ENCODE data around the gene CSTPP1.

CSTPP1 gene

DNA sequence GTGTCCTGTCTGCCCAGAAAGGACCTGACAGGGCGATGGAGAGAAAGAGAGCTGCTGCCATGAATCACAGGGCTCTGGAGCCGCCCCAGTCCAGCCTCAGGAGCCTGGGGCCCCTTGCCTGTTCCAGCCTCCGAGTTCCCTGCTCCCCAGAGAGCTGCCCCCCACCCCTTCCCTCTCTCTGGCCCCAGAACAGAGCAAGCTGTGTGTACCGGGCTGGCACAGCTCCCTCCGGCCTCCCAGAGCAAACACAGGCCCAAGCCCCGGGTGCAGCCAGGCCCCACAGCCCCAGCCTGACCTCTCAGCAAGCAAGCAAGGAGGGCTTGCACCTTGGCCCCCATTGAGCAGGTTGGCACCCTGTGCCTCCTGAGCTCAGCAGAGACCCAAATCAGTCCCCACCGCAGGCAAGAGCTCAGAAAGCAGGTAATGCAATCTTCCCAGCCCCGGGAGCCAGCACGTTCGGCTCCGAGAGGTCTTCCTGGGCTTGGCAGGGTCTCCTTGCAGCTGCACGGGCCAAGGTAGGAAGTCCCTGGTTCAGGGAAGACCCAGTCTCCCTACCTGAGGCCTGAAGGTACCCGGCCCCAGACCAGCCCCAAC is 248.2 kb downstream of the CSTPP1 start:
- no peak overlapping the region for H3K27ac ChIP-seq (replicated peaks)
- peaks cover 31% of the 10 kb centered on the region for H3K27me3 ChIP-seq (ENCODE audit: insufficient read depth, poor library complexity, severe bottlenecking)
- no peak for DNase-seq (ENCODE audit: low read depth in 1 of 2, low spot score in 1 of 2)
- H3K4me3 ChIP-seq (replicated peaks; ENCODE audit: insufficient read depth, low read length) = no peak overlapping the region
- TF ChIP-seq, protein P1, sequence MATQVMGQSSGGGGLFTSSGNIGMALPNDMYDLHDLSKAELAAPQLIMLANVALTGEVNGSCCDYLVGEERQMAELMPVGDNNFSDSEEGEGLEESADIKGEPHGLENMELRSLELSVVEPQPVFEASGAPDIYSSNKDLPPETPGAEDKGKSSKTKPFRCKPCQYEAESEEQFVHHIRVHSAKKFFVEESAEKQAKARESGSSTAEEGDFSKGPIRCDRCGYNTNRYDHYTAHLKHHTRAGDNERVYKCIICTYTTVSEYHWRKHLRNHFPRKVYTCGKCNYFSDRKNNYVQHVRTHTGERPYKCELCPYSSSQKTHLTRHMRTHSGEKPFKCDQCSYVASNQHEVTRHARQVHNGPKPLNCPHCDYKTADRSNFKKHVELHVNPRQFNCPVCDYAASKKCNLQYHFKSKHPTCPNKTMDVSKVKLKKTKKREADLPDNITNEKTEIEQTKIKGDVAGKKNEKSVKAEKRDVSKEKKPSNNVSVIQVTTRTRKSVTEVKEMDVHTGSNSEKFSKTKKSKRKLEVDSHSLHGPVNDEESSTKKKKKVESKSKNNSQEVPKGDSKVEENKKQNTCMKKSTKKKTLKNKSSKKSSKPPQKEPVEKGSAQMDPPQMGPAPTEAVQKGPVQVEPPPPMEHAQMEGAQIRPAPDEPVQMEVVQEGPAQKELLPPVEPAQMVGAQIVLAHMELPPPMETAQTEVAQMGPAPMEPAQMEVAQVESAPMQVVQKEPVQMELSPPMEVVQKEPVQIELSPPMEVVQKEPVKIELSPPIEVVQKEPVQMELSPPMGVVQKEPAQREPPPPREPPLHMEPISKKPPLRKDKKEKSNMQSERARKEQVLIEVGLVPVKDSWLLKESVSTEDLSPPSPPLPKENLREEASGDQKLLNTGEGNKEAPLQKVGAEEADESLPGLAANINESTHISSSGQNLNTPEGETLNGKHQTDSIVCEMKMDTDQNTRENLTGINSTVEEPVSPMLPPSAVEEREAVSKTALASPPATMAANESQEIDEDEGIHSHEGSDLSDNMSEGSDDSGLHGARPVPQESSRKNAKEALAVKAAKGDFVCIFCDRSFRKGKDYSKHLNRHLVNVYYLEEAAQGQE (IDR thresholded peaks at IDR 0.05; ENCODE audit: insufficient replicate concordance, low read depth) = no peak
- TF ChIP-seq GABPA (IDR thresholded peaks at IDR 0.05; ENCODE audit: low read depth) (no peak), POLR2AphosphoS5 (IDR thresholded peaks at IDR 0.05; ENCODE audit: low read depth) (no peak), SPI1 (IDR thresholded peaks at IDR 0.05; ENCODE audit: borderline replicate concordance, low read depth) (no peak)
- TF ChIP-seq, protein P2, sequence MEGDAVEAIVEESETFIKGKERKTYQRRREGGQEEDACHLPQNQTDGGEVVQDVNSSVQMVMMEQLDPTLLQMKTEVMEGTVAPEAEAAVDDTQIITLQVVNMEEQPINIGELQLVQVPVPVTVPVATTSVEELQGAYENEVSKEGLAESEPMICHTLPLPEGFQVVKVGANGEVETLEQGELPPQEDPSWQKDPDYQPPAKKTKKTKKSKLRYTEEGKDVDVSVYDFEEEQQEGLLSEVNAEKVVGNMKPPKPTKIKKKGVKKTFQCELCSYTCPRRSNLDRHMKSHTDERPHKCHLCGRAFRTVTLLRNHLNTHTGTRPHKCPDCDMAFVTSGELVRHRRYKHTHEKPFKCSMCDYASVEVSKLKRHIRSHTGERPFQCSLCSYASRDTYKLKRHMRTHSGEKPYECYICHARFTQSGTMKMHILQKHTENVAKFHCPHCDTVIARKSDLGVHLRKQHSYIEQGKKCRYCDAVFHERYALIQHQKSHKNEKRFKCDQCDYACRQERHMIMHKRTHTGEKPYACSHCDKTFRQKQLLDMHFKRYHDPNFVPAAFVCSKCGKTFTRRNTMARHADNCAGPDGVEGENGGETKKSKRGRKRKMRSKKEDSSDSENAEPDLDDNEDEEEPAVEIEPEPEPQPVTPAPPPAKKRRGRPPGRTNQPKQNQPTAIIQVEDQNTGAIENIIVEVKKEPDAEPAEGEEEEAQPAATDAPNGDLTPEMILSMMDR (IDR thresholded peaks at IDR 0.05; ENCODE audit: insufficient read depth, low read length) = no peak

- peak overlapping the region; percentile 43 for H3K4me3 ChIP-seq (replicated peaks; ENCODE audit: insufficient read depth, low read length)
- peaks cover 33% of the 10 kb centered on the region for H3K27me3 ChIP-seq (ENCODE audit: insufficient read depth, poor library complexity, severe bottlenecking)
- DNase-seq (ENCODE audit: low read depth in 1 of 2, low spot score in 1 of 2) = no peak
- H3K27ac ChIP-seq (replicated peaks) = no peak overlapping the region
- TF ChIP-seq POLR2AphosphoS5 (IDR thresholded peaks at IDR 0.05; ENCODE audit: low read depth) (no peak), GABPA (IDR thresholded peaks at IDR 0.05; ENCODE audit: low read depth) (no peak), SPI1 (IDR thresholded peaks at IDR 0.05; ENCODE audit: borderline replicate concordance, low read depth) (no peak)
- TF ChIP-seq, protein P2 (IDR thresholded peaks at IDR 0.05; ENCODE audit: insufficient read depth, low read length) = no peak
- TF ChIP-seq, protein P1 (IDR thresholded peaks at IDR 0.05; ENCODE audit: insufficient replicate concordance, low read depth) = no peak
Measured at GRCh38 chr11:47185305-47186075, 248.9 kb downstream of the CSTPP1 start.

- no peak for DNase-seq (ENCODE audit: low read depth in 1 of 2, low spot score in 1 of 2)
- Histone ChIP-seq H3K27me3 (ENCODE audit: insufficient read depth, poor library complexity, severe bottlenecking) (peaks cover 33% of the 10 kb centered on the region), H3K27ac (replicated peaks) (no peak within 1 kb of the TSS), H3K4me3 (replicated peaks; ENCODE audit: insufficient read depth, low read length) (peak within 1 kb of the TSS; percentile 43)
- TF ChIP-seq, protein P2 (IDR thresholded peaks at IDR 0.05; ENCODE audit: insufficient read depth, low read length) = no peak
- TF ChIP-seq GABPA (IDR thresholded peaks at IDR 0.05; ENCODE audit: low read depth) = no peak
- TF ChIP-seq SPI1 (IDR thresholded peaks at IDR 0.05; ENCODE audit: borderline replicate concordance, low read depth) = no peak
- no peak for TF ChIP-seq POLR2AphosphoS5 (IDR thresholded peaks at IDR 0.05; ENCODE audit: low read depth)
- TF ChIP-seq, protein P1 (IDR thresholded peaks at IDR 0.05; ENCODE audit: insufficient replicate concordance, low read depth) = no peak
Measured at GRCh38 chr11:47186076-47186699, 249.6 kb downstream of the CSTPP1 start, which contains the start of gene PACSIN3. Gene PACSIN3, minus strand, starts transcription at chr11:47186434. Its CDS starts 3,707 bp downstream, at chr11:47182727.

All from HL-60 (cell line).